ENCODE measurements around the gene RSPO1. TPM values are rescaled to one million over a fixed set of nuclear protein-coding genes. Genes with fewer than 3 reads are reported as not detected.

Gene RSPO1
- total RNA-seq, 2 donors from 2014 or later = not detected

DNA sequence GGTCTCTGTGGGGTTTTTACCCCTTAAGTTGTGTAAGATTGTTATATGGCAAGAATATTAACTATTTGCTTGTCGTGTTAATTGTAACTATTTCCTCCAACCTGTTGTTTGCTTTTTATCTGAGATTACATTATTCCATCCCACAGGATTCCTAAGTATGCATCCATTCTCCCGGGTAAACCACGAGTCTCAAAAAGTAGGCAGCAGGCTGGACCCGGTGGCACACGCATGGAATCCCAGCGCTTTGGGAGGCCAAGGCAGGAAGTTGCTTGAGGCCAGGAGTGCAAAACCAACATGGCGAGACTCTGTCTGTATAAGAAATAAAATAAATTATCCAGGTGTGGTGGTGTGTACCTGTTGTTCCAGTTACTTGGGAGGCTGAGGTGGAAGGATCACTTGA, 12.6 kb upstream of the RSPO1 start:
- Histone ChIP-seq H3K4me3 (ENCODE audit: low read length) (no peak overlapping the region), H3K9me3 (ENCODE audit: control insufficient read depth, low read length) (no peaks in the 10 kb centered on the region), H3K27me3 (ENCODE audit: control insufficient read depth, insufficient read depth, low read length, poor library complexity, severe bottlenecking) (peaks cover 97% of the 10 kb centered on the region), H3K4me1 (ENCODE audit: control insufficient read depth, insufficient read depth, low read length) (no peaks in the 10 kb centered on the region), H3K27ac (ENCODE audit: low read depth, low read length) (no peak overlapping the region), H3K9ac (ENCODE audit: extremely low read depth, low read length, poor library complexity, severe bottlenecking) (no peak overlapping the region), H3K36me3 (ENCODE audit: control insufficient read depth, insufficient read depth, low read length) (no peaks in the 10 kb centered on the region)
- TF ChIP-seq, protein P1, sequence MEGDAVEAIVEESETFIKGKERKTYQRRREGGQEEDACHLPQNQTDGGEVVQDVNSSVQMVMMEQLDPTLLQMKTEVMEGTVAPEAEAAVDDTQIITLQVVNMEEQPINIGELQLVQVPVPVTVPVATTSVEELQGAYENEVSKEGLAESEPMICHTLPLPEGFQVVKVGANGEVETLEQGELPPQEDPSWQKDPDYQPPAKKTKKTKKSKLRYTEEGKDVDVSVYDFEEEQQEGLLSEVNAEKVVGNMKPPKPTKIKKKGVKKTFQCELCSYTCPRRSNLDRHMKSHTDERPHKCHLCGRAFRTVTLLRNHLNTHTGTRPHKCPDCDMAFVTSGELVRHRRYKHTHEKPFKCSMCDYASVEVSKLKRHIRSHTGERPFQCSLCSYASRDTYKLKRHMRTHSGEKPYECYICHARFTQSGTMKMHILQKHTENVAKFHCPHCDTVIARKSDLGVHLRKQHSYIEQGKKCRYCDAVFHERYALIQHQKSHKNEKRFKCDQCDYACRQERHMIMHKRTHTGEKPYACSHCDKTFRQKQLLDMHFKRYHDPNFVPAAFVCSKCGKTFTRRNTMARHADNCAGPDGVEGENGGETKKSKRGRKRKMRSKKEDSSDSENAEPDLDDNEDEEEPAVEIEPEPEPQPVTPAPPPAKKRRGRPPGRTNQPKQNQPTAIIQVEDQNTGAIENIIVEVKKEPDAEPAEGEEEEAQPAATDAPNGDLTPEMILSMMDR (conservative IDR thresholded peaks at IDR 0.05) = no peak
- Mint-ChIP-seq H3K27ac (no peak overlapping the region), H3K4me1 (no peaks in the 10 kb centered on the region), H3K9me3 (no peaks in the 10 kb centered on the region), H3K36me3 (ENCODE audit: low read depth) (no peaks in the 10 kb centered on the region), H3K4me3 (no peak overlapping the region), H3K27me3 (ENCODE audit: insufficient read depth) (peaks cover 60% of the 10 kb centered on the region)
- WGBS, 2 experiments (ENCODE audit: insufficient coverage in 1 of 2, insufficient read length in 1 of 2) = 91 to 95% methylated on average over 5 to 7 of the region's 7 CpGs
- DNase-seq = no peak

DNA sequence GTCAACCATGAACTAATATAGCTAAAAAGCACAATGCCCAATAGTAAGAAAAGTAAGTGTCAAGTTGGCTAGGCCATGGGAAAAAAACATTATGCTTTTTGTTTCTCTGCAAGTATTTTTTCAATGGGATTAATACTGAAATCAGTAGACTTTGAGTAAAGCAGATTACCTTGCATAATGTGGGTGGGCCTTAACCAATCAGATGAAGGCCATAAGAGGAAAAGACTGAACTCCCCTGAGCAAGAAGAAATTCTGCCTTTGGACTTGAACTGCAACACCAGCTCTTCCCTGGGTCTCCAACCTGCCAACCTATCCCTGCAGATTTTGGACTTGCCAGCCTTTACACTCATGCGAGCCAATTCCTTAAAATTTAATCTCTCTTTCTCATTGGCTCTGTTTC, 6.4 kb upstream of the RSPO1 start:
- Mint-ChIP-seq H3K27ac (no peak overlapping the region), H3K9me3 (no peaks in the 10 kb centered on the region), H3K4me1 (no peaks in the 10 kb centered on the region), H3K27me3 (ENCODE audit: insufficient read depth) (peaks cover 9% of the 10 kb centered on the region), H3K36me3 (ENCODE audit: low read depth) (no peaks in the 10 kb centered on the region), H3K4me3 (no peak overlapping the region)
- Histone ChIP-seq H3K27me3 (ENCODE audit: control insufficient read depth, insufficient read depth, low read length, poor library complexity, severe bottlenecking) (peaks cover 99% of the 10 kb centered on the region), H3K4me1 (ENCODE audit: control insufficient read depth, insufficient read depth, low read length) (no peaks in the 10 kb centered on the region), H3K9me3 (ENCODE audit: control insufficient read depth, low read length) (no peaks in the 10 kb centered on the region), H3K9ac (ENCODE audit: extremely low read depth, low read length, poor library complexity, severe bottlenecking) (no peak overlapping the region), H3K4me3 (ENCODE audit: low read length) (no peak overlapping the region), H3K27ac (ENCODE audit: low read depth, low read length) (no peak overlapping the region), H3K36me3 (ENCODE audit: control insufficient read depth, insufficient read depth, low read length) (no peaks in the 10 kb centered on the region)
- DNase-seq = no peak
- 60 to 92% methylated on average over 1 of the region's 1 CpG for WGBS, 2 experiments (ENCODE audit: insufficient coverage in 1 of 2, insufficient read length in 1 of 2)
- TF ChIP-seq, protein P1 (conservative IDR thresholded peaks at IDR 0.05) = no peak

DNA sequence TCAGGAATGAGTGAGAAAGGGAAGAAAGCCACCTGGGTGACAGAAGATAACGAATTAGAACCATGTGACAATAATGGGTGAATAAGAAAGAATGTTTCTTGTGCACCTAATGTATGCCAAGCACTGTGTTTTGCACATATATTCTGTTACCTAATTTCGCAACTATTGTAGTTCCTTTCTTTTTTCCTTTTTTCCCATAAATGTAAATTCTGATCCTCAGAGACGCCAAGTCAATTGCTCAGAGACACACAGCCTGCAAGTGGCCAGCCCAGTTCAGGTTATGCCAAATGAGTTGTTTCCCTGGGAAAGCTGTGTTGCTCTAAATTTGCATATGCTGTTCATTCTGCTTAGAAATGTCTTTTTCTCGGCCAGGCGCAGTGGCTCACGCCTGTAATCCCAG, 1.7 kb upstream of the RSPO1 start:
- TF ChIP-seq, protein P1 (conservative IDR thresholded peaks at IDR 0.05) = no peak
- Mint-ChIP-seq H3K4me3 (no peak overlapping the region), H3K27ac (no peak overlapping the region), H3K27me3 (ENCODE audit: insufficient read depth) (peaks cover 29% of the 10 kb centered on the region), H3K9me3 (no peaks in the 10 kb centered on the region), H3K4me1 (no peaks in the 10 kb centered on the region), H3K36me3 (ENCODE audit: low read depth) (no peaks in the 10 kb centered on the region)
- WGBS, 2 experiments (ENCODE audit: insufficient coverage in 1 of 2, insufficient read length in 1 of 2) = 72 to 77% methylated on average over 6 of the region's 6 CpGs
- DNase-seq = no peak
- peaks cover 100% of the 10 kb centered on the region for H3K27me3 ChIP-seq (ENCODE audit: control insufficient read depth, insufficient read depth, low read length, poor library complexity, severe bottlenecking)
- H3K36me3 ChIP-seq (ENCODE audit: control insufficient read depth, insufficient read depth, low read length) = no peaks in the 10 kb centered on the region
- no peak overlapping the region for H3K27ac ChIP-seq (ENCODE audit: low read depth, low read length)
- no peaks in the 10 kb centered on the region for H3K4me1 ChIP-seq (ENCODE audit: control insufficient read depth, insufficient read depth, low read length)
- H3K4me3 ChIP-seq (ENCODE audit: low read length) = no peak overlapping the region
- no peak overlapping the region for H3K9ac ChIP-seq (ENCODE audit: extremely low read depth, low read length, poor library complexity, severe bottlenecking)
- H3K9me3 ChIP-seq (ENCODE audit: control insufficient read depth, low read length) = no peaks in the 10 kb centered on the region

Measured in endodermal cell (in vitro differentiated cells).